CD4-positive, CD25-positive, alpha-beta regulatory T cell (primary cell): ENCODE data around the gene NDUFS7. TPM values are rescaled to one million over a fixed set of nuclear protein-coding genes. Genes with fewer than 3 reads are reported as not detected.
"Not testable (repeated sequence)": the region's sequence is repeated elsewhere in the genome, so short reads cannot be mapped to it uniquely, and the experiment has no call there.

ENCODE experiments used
- ATAC-seq, 2 donors: fragments of 150-1000 bp; cut with Tn5 transposase; one replicate each; pipeline ENCODE4 v1.10.0; 2021; ENCODE audit warnings: low read depth in 2 of 2, moderate number of reproducible peaks in 2 of 2, moderate library complexity in 1 of 2
- DNase-seq, 3 donors: peaks; one replicate each; pipeline versions ENCODE4 v3.0.0 to v3.0.0-alpha.2; 2012 to 2022; ENCODE audit warnings: mixed read lengths in 1 of 3
- H3K27ac ChIP-seq: one replicate; pipeline ENCODE4 v1.7.0; 2013; ENCODE audit warnings: mild to moderate bottlenecking, low read length; ENCODE audit not compliant: insufficient read depth, poor library complexity, severe bottlenecking
- H3K27me3 ChIP-seq: one replicate; pipeline ENCODE4 v1.7.0; 2013; ENCODE audit warnings: low read length; ENCODE audit not compliant: control insufficient read depth, insufficient read depth
- H3K36me3 ChIP-seq: one replicate; pipeline ENCODE4 v1.7.0; 2013; ENCODE audit warnings: mild to moderate bottlenecking, low read length, moderate library complexity; ENCODE audit not compliant: control insufficient read depth, insufficient read depth
- H3K4me1 ChIP-seq: 2 replicates; pipeline ENCODE4 v1.7.0; 2013; ENCODE audit warnings: mild to moderate bottlenecking, low read length; ENCODE audit not compliant: insufficient read depth, control insufficient read depth, poor library complexity, severe bottlenecking
- H3K4me3 ChIP-seq: one replicate; pipeline ENCODE4 v1.7.0; 2013; ENCODE audit warnings: low read depth, mild to moderate bottlenecking, low read length, moderate library complexity
- H3K9me3 ChIP-seq, 2 experiments: 1 replicate in 1 of 2; 2 replicates in 1 of 2; pipeline ENCODE4 v1.7.0; 2013; ENCODE audit warnings: low read length in 2 of 2, mild to moderate bottlenecking in 1 of 2, moderate library complexity in 1 of 2; ENCODE audit not compliant: control insufficient read depth in 2 of 2
- H3K27ac Mint-ChIP-seq, 3 donors: one replicate each; pipeline ENCODE4 v1.8.0; 2020 to 2022; ENCODE audit warnings: mild to moderate bottlenecking in 3 of 3, mixed read lengths in 3 of 3, moderate library complexity in 2 of 3
- H3K27me3 Mint-ChIP-seq: one replicate; pipeline ENCODE4 v1.8.0; 2022; ENCODE audit warnings: mild to moderate bottlenecking, mixed read lengths
- H3K36me3 Mint-ChIP-seq: one replicate; pipeline ENCODE4 v1.8.0; 2020; ENCODE audit warnings: mixed read lengths
- H3K4me1 Mint-ChIP-seq, 4 donors: one replicate each; pipeline ENCODE4 v1.8.0; 2020 to 2022; ENCODE audit warnings: mixed read lengths in 4 of 4, mild to moderate bottlenecking in 1 of 4
- H3K4me3 Mint-ChIP-seq, 4 donors: one replicate each; pipeline ENCODE4 v1.8.0; 2020 to 2022; ENCODE audit warnings: mild to moderate bottlenecking in 4 of 4, mixed read lengths in 4 of 4, moderate library complexity in 3 of 4
- H3K9me3 Mint-ChIP-seq, 7 donors: one replicate each; pipeline ENCODE4 v1.8.0; 2020 to 2022; ENCODE audit warnings: mixed read lengths in 7 of 7, mild to moderate bottlenecking in 3 of 7, moderate library complexity in 2 of 7
- polyA plus RNA-seq, 4 donors: library from polyadenylated mRNA; unstranded; fragments of 300-500 nt; fragmentation: Illumina TruSeq; gene quantifications; one replicate each; pipeline ENCODE4 v1.2.3, GENCODE V29; 2021
- total RNA-seq: library from RNA; stranded (reverse); gene quantifications from one replicate; pipeline ENCODE4 v1.2.3, GENCODE V29; 2022

The NDUFS7 gene
- total and polyA plus RNA-seq, 5 donors from 2014 or later = 58.3 to 227 (median 207) TPM

DNA sequence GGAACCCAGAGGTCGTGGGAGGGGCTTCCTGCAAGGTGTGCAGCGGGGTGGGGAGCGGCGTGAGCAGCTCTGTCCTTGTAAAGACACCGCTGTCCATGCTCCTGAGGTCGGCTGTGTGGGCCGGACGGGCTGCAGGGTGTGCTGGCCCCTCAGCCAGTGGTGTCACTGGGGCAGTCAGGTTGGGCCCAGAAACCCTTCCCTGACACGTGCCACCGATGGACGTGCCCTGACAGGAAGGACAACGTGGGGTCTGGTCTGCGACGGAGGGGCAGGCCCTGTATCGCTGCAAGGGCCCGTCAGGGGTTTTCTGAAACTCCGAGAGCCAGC, 50.3 kb downstream of the NDUFS7 start:
- Mint-ChIP-seq H3K27me3 (peaks cover 9% of the 10 kb centered on the region), H3K4me1 (peaks cover 0 to 12% (median 5%) of the 10 kb centered on the region in 4 donors), H3K9me3 (peaks cover 0 to 2% (median 0%) of the 10 kb centered on the region in 7 donors), H3K27ac (no peak overlapping the region), H3K36me3 (peaks cover 7% of the 10 kb centered on the region), H3K4me3 (no peak overlapping the region)
- H3K4me1 ChIP-seq = peaks cover 6% of the 10 kb centered on the region
- no peak for ATAC-seq
- no peak overlapping the region for H3K4me3 ChIP-seq
- H3K9me3 ChIP-seq = no peaks in the 10 kb centered on the region
- no peak overlapping the region for H3K27ac ChIP-seq
- no peaks in the 10 kb centered on the region for H3K27me3 ChIP-seq
- peaks cover 51% of the 10 kb centered on the region for H3K36me3 ChIP-seq
- DNase-seq = no peak

DNA sequence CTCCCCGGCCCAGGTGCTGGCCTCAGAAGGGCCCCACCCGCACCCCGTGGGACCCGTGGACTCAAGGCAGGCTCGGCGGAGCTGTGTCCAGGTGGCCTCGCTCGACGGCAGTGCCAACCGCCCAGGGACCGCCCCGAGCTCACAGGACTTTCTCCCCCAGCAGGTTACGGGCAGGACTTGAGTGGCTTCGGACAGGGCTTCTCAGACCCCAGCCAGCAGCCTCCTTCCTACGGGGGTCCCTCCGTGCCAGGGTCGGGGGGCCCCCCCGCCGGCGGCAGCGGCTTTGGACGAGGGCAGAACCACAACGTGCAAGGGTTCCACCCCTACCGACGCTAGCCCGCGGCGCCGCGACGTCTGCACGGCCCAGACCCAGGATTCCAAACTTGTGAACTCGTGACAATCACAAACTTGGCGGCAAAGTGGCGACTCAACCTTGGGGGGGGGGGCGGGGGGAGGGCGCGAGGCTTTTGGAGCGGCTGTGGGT, 50.9 kb downstream of the NDUFS7 start:
- no peak for ATAC-seq
- peaks cover 7% of the 10 kb centered on the region for H3K36me3 Mint-ChIP-seq

DNA sequence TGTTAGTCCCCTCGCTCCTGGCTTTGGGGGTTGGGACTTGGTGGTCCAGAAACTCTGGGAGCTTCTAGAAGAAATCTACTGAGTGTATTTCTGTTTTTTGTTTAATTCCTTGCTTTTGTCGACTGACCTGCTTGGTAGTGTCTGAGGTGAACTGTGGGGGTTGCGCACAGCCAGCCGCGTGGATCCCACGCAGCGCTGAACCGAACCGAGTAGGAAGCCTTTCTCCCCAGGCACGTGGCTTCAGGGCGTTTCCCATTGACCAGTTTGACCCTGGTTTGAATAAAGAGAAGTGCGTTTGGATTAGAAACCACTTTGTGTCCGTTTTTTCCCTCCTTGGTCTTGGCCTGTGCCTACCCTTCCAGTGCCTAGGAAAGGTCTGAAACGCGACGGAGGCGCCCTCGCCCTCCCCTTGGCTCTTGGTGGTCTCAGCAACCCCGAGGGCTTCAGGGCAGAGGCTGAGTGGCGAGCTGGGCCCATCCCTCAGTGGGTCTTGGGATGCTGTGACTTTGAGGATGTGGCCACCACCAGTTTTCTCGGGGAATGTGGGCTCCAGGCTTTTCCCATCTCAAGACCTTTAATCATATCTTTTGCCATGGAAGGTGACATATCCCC, 51.8 kb downstream of the NDUFS7 start:
- H3K27me3 Mint-ChIP-seq = peaks cover 9% of the 10 kb centered on the region
- H3K27me3 ChIP-seq = no peaks in the 10 kb centered on the region
- ATAC-seq = no peak
- peaks cover 7% of the 10 kb centered on the region for H3K36me3 Mint-ChIP-seq
- no peak overlapping the region for H3K27ac ChIP-seq
- no peak for DNase-seq
- peaks cover 0 to 2% (median 0%) of the 10 kb centered on the region in 7 donors for H3K9me3 Mint-ChIP-seq
- peaks cover 41% of the 10 kb centered on the region for H3K36me3 ChIP-seq
- H3K27ac Mint-ChIP-seq = no peak overlapping the region
- no peak overlapping the region for H3K4me3 ChIP-seq
- H3K4me3 Mint-ChIP-seq = peak overlapping the region in 1 of 4 donors; percentile 63
- peaks cover 20% of the 10 kb centered on the region for H3K4me1 ChIP-seq
- H3K9me3 ChIP-seq = no peaks in the 10 kb centered on the region
- peaks cover 0 to 18% (median 7%) of the 10 kb centered on the region in 4 donors for H3K4me1 Mint-ChIP-seq

More for the DNA sequence above, 50.9 kb downstream of the NDUFS7 start:
- Mint-ChIP-seq H3K9me3 (peaks cover 0 to 2% (median 0%) of the 10 kb centered on the region in 7 donors), H3K27ac (no peak overlapping the region), H3K4me3 (no peak overlapping the region), H3K4me1 (peaks cover 0 to 12% (median 6%) of the 10 kb centered on the region in 4 donors), H3K27me3 (peaks cover 9% of the 10 kb centered on the region)
- no peaks in the 10 kb centered on the region for H3K9me3 ChIP-seq
- no peak overlapping the region for H3K4me3 ChIP-seq
- H3K36me3 ChIP-seq = peaks cover 45% of the 10 kb centered on the region
- H3K27ac ChIP-seq = no peak overlapping the region
- DNase-seq = no peak
- peaks cover 12% of the 10 kb centered on the region for H3K4me1 ChIP-seq
- H3K27me3 ChIP-seq = no peaks in the 10 kb centered on the region

DNA sequence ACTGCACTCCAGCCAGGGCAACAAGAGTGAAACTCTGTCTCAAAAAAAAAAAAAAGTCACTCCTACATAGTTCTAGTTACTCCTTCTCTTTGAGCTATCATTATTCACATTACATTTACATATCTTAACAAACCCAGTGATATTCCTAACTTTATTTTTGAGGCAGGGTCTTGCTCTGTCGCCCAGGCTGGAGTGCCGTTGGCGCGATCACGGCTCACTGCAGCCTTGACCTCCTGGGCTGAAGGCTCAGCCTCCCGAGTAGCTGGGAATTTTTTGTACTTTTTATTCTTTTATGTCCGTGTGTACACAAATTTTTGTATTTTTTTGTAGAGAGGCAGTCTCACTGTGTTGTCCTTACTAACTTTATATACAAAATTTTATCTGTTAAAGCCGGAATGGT, 53.9 kb downstream of the NDUFS7 start:
- no peak overlapping the region for H3K27ac ChIP-seq
- H3K27ac Mint-ChIP-seq = peak overlapping the region in 1 of 3 donors; percentile 96
- no peak for ATAC-seq
- H3K9me3 ChIP-seq = no peaks in the 10 kb centered on the region
- no peaks in the 10 kb centered on the region for H3K27me3 ChIP-seq
- peaks cover 25% of the 10 kb centered on the region for H3K4me1 ChIP-seq
- H3K36me3 ChIP-seq = peaks cover 42% of the 10 kb centered on the region
- no peak overlapping the region for H3K4me3 ChIP-seq
- peaks cover 0 to 2% (median 0%) of the 10 kb centered on the region in 7 donors for H3K9me3 Mint-ChIP-seq
- H3K36me3 Mint-ChIP-seq = peaks cover 7% of the 10 kb centered on the region
- peaks cover 9% of the 10 kb centered on the region for H3K27me3 Mint-ChIP-seq
- peaks cover 0 to 30% (median 12%) of the 10 kb centered on the region in 4 donors for H3K4me1 Mint-ChIP-seq
- peak overlapping the region; percentile 90 to 99 (median 98) for H3K4me3 Mint-ChIP-seq
- no peak for DNase-seq

DNA sequence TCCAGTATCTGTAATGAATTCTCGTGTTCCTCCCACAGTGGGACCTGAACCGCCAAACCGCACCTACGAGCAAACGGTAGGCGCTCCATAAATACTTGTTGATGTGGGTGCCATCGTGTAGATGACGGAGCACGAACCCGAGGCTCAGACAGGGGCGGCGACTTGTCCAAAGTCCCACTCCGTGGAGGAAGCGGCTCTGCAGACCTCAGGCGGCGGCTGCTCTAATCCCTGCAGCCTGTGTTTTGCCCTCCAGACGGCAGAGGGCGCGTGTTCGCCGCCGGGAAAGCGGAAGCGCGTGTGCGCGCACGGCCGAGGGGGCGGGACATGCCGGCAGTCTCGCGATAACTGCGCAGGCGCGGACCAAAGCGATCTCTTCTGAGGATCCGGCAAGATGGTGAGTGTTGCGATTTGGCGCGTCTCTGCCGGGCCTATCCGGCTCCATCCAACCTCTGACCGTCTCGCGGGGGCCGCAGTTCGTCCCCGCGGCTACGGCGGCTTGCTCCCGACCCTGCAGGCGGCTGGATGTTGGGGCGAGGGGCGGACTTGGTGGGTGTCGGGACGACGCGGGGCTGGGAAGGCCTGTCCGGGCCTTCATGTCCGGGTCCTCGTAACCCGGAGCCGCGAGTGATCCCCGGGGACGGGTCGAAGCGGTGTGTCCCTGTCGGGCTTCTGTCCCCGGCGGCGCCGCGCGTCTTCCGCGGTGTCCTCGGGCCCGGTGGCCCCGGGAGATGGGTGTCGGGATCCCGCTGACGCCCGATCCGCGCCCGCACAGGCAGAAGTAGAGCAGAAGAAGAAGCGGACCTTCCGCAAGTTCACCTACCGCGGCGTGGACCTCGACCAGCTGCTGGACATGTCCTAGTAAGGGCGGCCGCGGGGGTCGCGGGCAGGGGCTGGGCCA, 54.6 kb downstream of the NDUFS7 start, which contains the start of gene RPS15:
TSS of gene RPS15 (plus strand) at position 362 of the 898 bp plus-strand sequence. CDS start at position 392, 30 bp downstream.
- Mint-ChIP-seq H3K27ac (peak within 1 kb of the TSS; percentile 96 to 100 (median 98)), H3K4me1 (peaks cover 0 to 32% (median 13%) of the 10 kb centered on the region in 4 donors), H3K9me3 (peaks cover 0 to 2% (median 0%) of the 10 kb centered on the region in 7 donors), H3K4me3 (peak within 1 kb of the TSS; percentile 90 to 99 (median 98)), H3K27me3 (peaks cover 9% of the 10 kb centered on the region), H3K36me3 (peaks cover 7% of the 10 kb centered on the region)
- no peaks in the 10 kb centered on the region for H3K27me3 ChIP-seq
- no peaks in the 10 kb centered on the region for H3K9me3 ChIP-seq
- H3K4me3 ChIP-seq = peak within 1 kb of the TSS; percentile 78
- H3K4me1 ChIP-seq = peaks cover 25% of the 10 kb centered on the region
- H3K36me3 ChIP-seq = peaks cover 37% of the 10 kb centered on the region
- ATAC-seq = peak; percentile 77 to 83
- peak; percentile 92 to 97 (median 97) for DNase-seq
- peak within 1 kb of the TSS; percentile 87 for H3K27ac ChIP-seq

DNA sequence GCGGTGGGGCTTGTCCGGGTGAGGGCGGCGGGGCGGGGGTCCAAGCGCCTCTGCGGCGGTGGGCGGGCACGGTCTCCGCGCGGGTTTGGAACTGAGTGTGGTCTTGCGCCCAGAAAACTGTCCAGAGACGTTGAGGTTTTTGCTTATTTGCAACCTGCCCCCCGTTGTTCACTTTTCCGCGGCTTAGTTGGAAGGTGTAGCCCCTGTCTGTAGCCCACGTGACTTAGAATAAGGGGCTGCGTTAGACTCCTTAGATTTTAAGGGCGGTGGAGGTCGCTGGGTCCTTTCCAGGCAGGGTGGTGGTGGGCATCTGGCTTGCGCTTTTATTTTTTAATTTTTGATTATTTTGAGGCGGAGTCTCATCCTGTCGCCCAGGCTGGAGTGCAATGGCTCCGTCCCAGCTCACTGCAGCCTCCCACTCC, 55.2 kb downstream of the NDUFS7 start:
- H3K4me1 Mint-ChIP-seq = peaks cover 0 to 32% (median 13%) of the 10 kb centered on the region in 4 donors
- H3K27me3 Mint-ChIP-seq = peaks cover 9% of the 10 kb centered on the region
- H3K9me3 Mint-ChIP-seq = peaks cover 0 to 2% (median 0%) of the 10 kb centered on the region in 7 donors
- peak overlapping the region; percentile 78 for H3K4me3 ChIP-seq
- H3K9me3 ChIP-seq = no peaks in the 10 kb centered on the region
- no peak for DNase-seq
- peak overlapping the region; percentile 87 for H3K27ac ChIP-seq
- peak overlapping the region; percentile 90 to 99 (median 98) for H3K4me3 Mint-ChIP-seq
- ATAC-seq = no peak
- peaks cover 25% of the 10 kb centered on the region for H3K4me1 ChIP-seq
- peaks cover 7% of the 10 kb centered on the region for H3K36me3 Mint-ChIP-seq
- H3K27me3 ChIP-seq = no peaks in the 10 kb centered on the region
- H3K27ac Mint-ChIP-seq = peak overlapping the region; percentile 60 to 98 (median 96)
- H3K36me3 ChIP-seq = peaks cover 31% of the 10 kb centered on the region

DNA sequence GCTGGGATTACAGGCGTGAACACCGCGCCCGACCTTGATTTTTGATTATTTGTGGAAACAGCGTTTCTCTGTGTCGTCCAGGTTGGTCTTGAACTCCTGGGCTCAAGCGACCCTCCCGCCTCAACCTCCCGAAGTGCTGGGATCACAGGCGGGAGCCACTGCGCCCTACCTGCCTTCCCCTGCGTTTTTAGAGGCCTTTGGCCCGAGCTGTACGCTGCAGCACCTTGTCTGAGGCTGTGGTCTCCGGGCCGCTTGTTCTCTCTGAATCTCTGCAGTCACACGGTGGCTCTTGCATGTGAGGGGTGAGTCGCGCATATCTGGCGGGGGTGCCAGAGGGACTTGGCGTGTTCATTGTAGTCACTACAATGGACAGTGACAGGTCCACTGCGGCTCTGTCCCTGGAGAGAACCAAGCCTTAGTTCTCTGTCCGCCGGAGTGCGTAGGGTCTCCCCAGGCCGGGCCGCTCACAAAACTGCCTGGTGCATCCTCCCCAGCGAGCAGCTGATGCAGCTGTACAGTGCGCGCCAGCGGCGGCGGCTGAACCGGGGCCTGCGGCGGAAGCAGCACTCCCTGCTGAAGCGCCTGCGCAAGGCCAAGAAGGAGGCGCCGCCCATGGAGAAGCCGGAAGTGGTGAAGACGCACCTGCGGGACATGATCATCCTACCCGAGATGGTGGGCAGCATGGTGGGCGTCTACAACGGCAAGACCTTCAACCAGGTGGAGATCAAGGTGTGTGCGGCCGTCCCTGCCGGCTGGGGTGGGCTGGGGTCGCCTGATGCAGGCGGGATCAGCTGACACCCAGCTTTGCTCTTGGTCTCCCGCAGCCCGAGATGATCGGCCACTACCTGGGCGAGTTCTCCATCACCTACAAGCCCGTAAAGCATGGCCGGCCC, 56.1 kb downstream of the NDUFS7 start:
- H3K4me1 Mint-ChIP-seq = peaks cover 0 to 38% (median 13%) of the 10 kb centered on the region in 4 donors
- H3K36me3 ChIP-seq = peaks cover 24% of the 10 kb centered on the region
- not testable (repeated sequence) for H3K36me3 Mint-ChIP-seq, H3K9me3 Mint-ChIP-seq, H3K9me3 ChIP-seq, H3K27me3 ChIP-seq, ATAC-seq, DNase-seq, H3K4me3 ChIP-seq
- H3K27ac Mint-ChIP-seq = peak overlapping the region; percentile 79 to 98 (median 96)
- H3K27ac ChIP-seq = peak overlapping the region; percentile 87
- peaks cover 14% of the 10 kb centered on the region for H3K27me3 Mint-ChIP-seq
- H3K4me1 ChIP-seq = peaks cover 28% of the 10 kb centered on the region
- H3K4me3 Mint-ChIP-seq = peak overlapping the region; percentile 90 to 99 (median 98)
